ENCODE data around the gene PPP1R2B. TPM values are rescaled to one million over a fixed set of nuclear protein-coding genes. Genes with fewer than 3 reads are reported as not detected.

PPP1R2B gene
- total RNA-seq, 1 donor from 2014 or later = not detected

- H3K36me3 ChIP-seq (ENCODE audit: control insufficient read depth, insufficient read depth, low read length) = no peaks in the 10 kb centered on the region
- no peak for TF ChIP-seq CTCF (IDR thresholded peaks at IDR 0.05; ENCODE audit: insufficient read depth, low read length, severe bottlenecking)
- FAIRE-seq (no peak), DNase-seq (ENCODE audit: low read depth) (no peak)
- no peaks in the 10 kb centered on the region for H3K27me3 ChIP-seq (ENCODE audit: control insufficient read depth, insufficient read depth, low read length)
- no peak overlapping the region for H3K4me3 ChIP-seq (ENCODE audit: low read depth, low read length)
Measured at GRCh38 chr5:156819537-156819936, 30.6 kb upstream of the PPP1R2B start.

GRCh38 chr5:156819967-156820581, 30.0 kb upstream of the PPP1R2B start:
- Histone ChIP-seq H3K36me3 (ENCODE audit: control insufficient read depth, insufficient read depth, low read length) (no peaks in the 10 kb centered on the region), H3K4me3 (ENCODE audit: low read depth, low read length) (no peak overlapping the region), H3K27me3 (ENCODE audit: control insufficient read depth, insufficient read depth, low read length) (no peaks in the 10 kb centered on the region)
- no peak for DNase-seq (ENCODE audit: low read depth)
- TF ChIP-seq CTCF (IDR thresholded peaks at IDR 0.05; ENCODE audit: insufficient read depth, low read length, severe bottlenecking) = no peak
- FAIRE-seq = no peak

GRCh38 chr5:156824241-156824640, 25.9 kb upstream of the PPP1R2B start:
- Histone ChIP-seq H3K27me3 (ENCODE audit: control insufficient read depth, insufficient read depth, low read length) (no peaks in the 10 kb centered on the region), H3K36me3 (ENCODE audit: control insufficient read depth, insufficient read depth, low read length) (no peaks in the 10 kb centered on the region), H3K4me3 (ENCODE audit: low read depth, low read length) (no peak overlapping the region)
- no peak for DNase-seq (ENCODE audit: low read depth)
- FAIRE-seq = no peak
- no peak for TF ChIP-seq CTCF (IDR thresholded peaks at IDR 0.05; ENCODE audit: insufficient read depth, low read length, severe bottlenecking)

GRCh38 chr5:156824800-156825199, 25.3 kb upstream of the PPP1R2B start:
- Histone ChIP-seq H3K4me3 (ENCODE audit: low read depth, low read length) (no peak overlapping the region), H3K27me3 (ENCODE audit: control insufficient read depth, insufficient read depth, low read length) (no peaks in the 10 kb centered on the region), H3K36me3 (ENCODE audit: control insufficient read depth, insufficient read depth, low read length) (no peaks in the 10 kb centered on the region)
- DNase-seq (ENCODE audit: low read depth) = peak; percentile 12
- TF ChIP-seq CTCF (IDR thresholded peaks at IDR 0.05; ENCODE audit: insufficient read depth, low read length, severe bottlenecking) = no peak
- no peak for FAIRE-seq

- Histone ChIP-seq H3K36me3 (ENCODE audit: control insufficient read depth, insufficient read depth, low read length) (no peaks in the 10 kb centered on the region), H3K27me3 (ENCODE audit: control insufficient read depth, insufficient read depth, low read length) (no peaks in the 10 kb centered on the region), H3K4me3 (ENCODE audit: low read depth, low read length) (no peak overlapping the region)
- no peak for TF ChIP-seq CTCF (IDR thresholded peaks at IDR 0.05; ENCODE audit: insufficient read depth, low read length, severe bottlenecking)
- DNase-seq (ENCODE audit: low read depth) (no peak), FAIRE-seq (no peak)
Measured at GRCh38 chr5:156825688-156826087, 24.4 kb upstream of the PPP1R2B start.

- no peak overlapping the region for H3K4me3 ChIP-seq (ENCODE audit: low read depth, low read length)
- no peak for FAIRE-seq
- DNase-seq (ENCODE audit: low read depth) = no peak
- H3K27me3 ChIP-seq (ENCODE audit: control insufficient read depth, insufficient read depth, low read length) = no peaks in the 10 kb centered on the region
- TF ChIP-seq CTCF (IDR thresholded peaks at IDR 0.05; ENCODE audit: insufficient read depth, low read length, severe bottlenecking) = no peak
- no peaks in the 10 kb centered on the region for H3K36me3 ChIP-seq (ENCODE audit: control insufficient read depth, insufficient read depth, low read length)
Measured at GRCh38 chr5:156826150-156826549, 23.9 kb upstream of the PPP1R2B start.
